ENCODE data around the gene MYCL.

Gene MYCL

DNA sequence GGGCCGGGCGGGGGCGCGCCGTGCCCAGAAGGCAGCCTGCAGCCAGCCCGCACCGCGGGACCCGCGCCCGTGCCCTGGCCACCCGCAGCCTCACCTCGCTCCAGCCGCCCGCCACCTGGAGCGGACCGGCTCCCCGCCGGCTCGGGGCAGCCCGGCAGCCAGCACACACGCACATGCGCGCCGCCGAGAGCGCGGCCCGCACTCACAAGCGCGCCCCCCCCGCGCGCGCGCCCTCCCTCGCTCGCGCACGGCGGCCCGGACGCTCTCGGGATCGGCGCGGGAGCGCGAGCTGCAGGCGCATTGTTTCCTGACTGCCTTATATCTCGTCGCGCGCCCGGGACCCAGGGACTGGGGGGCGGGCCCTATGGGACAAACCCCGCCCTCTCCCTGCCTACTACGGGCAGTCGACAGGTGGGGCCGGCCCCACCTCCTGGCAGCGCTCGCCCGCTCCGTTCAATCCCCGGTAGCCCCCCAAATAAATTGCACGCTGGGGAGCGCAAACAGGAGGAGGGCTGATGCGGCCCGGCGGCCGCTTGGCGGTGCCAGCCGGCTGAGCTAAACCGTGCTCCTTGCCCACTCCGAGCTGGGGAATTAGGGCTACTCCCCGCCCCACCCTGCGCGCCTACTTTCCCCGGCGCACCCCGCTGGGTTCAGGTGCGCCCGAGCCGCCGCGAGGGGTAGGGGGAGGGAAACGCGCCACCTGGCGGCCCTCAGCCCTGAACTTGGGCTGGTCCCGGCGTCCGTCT, at the start of gene MYCL:
MYCL (minus strand) TSS at position 204 of the 746 bp plus-strand sequence. CDS start 483 bp downstream, outside the sequence.
- DNase-seq (ENCODE audit: low spot score): peak; percentile 87

DNA sequence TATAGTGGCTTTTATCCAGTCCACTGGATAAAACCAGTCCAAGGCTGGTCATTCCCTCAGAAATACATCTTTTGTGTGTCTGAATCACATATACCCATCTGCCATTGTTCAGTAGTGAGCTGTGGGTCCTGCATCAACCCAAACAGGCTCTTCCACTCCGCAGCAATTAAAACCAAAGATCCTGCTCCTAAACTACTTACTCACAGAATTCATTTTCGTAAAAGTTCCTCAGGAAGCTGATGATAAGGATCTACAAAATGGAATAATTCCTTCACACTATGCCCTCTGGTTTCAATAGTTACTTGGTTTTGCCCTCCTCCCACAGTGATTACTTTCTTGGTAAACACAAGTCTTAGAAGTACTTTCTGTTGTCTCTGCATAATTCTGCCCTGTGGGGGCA, 48.2 kb upstream of the MYCL start:
- no peak for DNase-seq (ENCODE audit: low spot score)

- DNase-seq (ENCODE audit: low spot score): no peak
Measured at GRCh38 chr1:39947260-39947659, 45.5 kb upstream of the MYCL start.

DNA sequence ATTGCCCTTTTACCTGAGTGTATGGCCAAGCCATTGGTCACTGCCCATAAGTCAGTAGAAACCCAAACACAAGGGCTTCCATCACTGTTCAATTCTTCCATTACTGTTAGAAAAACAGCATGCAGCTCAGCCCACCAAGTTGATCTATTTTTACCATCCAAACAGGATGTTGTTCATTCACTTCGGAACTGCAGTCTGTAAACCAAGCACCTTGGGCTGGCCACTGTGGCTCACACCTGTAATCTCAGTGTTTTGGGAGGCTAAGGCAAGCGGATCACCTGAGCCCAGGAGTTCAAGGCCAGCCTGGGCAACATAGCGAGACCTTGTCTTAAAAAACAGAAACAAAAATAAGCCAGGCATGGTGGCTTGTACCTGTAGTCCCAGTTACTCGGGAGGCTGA, 44.5 kb upstream of the MYCL start:
- DNase-seq (ENCODE audit: low spot score): no peak

- DNase-seq (ENCODE audit: low spot score): no peak
Measured at GRCh38 chr1:39944410-39945112, 42.8 kb upstream of the MYCL start.

DNA sequence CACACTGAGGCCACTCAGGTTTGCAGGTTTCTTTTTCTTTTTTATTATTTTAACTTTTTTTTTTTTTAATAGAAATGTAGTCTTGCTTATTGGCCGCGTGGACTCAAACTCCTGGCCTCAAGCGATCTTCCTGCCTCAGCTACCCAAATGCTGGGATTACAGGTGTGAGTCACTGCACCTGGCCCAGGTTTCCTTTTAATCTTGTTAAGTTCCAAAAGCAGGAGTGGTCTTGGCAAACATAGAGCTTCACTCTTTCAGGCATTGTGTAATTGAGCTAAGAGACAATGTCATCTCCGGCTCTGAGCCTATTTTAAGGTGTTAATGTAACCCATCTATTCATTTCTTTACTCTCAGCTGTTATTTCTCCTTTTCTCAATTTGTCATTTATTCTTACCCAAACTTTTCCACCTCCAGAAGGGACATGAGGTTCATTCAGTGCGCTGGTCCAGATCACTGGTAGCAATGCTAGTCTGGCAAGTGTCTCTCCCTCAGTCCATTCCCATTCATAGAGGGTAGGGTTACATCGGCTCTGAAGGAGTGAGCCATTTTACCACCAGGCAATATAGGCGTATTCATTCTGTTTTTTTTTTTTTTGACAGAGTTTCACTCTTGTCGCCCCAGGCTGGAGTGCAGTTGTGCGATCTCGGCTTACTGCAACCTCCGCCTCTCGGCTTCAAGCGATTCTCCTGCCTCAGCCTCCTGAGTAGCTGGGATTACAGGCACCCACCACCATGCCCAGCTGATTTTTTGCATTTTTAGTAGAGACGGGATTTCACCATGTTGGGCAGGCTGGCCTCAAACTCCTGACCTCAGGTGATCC, 42.0 kb upstream of the MYCL start:
- no peak for DNase-seq (ENCODE audit: low spot score)

DNA sequence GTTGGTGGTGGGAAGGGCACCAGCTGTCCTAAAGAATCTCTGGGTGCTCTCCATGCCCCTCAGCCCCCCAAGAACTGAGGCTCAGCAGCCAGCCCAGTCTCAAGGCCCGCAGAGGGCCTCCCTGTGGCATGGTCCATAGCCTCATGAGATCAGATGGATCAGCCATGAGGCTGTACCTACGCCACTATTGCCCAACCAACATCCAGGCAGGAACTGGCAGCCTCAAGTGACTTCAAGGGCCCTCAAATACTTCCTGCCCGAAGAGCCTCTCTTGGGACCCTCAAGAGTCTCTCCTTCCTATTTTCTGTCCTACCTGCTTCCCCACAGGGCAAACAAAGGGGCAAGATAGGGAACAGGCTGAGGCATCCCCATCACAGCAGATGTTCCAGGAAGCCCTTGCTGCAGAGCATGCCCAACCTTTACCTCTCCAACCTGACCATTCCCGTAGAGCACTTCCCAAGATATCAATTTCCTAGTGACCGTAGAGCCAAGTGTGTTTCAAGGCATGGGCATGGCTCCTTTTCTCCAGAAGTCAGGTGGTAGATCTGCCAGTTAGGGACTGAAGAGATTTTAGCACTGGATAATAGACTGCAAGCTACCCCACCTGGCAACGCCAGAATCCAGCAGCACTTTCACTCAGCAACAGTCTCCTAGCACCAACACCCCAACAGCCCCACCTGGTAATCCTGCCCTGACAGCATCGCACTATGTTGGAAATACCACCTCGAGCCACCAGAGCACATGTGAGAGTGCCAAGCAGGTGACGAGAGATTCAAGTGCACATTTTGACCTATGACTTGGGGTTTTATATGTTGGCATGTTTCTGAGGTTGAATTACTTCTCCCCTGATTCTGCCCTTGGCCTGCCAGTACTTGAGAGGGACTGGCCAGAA, 39.5 kb upstream of the MYCL start:
- no peak for DNase-seq (ENCODE audit: low spot score)

DNA sequence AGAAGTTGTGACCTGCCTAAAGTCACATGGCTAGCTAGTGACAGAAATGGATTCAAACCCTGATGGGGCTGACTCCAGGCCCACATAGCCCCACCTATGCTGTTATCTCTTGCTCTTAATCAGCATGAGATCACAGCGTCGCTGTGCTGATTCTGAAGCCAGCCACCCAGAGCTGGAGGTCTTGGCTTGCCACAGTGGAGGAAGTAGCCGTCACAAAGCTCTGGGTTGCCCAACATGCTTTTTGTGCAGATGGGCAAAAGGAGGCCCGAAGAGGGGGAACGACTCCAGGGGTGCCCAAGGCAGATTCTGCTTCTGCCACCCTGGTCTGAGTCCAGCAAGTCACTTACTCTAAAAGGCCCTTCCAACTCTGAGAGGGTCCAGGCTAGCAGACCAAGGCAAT, 38.5 kb upstream of the MYCL start:
- no peak for DNase-seq (ENCODE audit: low spot score)

GRCh38 chr1:39938856-39939255, 37.1 kb upstream of the MYCL start:
- DNase-seq (ENCODE audit: low spot score): no peak

DNA sequence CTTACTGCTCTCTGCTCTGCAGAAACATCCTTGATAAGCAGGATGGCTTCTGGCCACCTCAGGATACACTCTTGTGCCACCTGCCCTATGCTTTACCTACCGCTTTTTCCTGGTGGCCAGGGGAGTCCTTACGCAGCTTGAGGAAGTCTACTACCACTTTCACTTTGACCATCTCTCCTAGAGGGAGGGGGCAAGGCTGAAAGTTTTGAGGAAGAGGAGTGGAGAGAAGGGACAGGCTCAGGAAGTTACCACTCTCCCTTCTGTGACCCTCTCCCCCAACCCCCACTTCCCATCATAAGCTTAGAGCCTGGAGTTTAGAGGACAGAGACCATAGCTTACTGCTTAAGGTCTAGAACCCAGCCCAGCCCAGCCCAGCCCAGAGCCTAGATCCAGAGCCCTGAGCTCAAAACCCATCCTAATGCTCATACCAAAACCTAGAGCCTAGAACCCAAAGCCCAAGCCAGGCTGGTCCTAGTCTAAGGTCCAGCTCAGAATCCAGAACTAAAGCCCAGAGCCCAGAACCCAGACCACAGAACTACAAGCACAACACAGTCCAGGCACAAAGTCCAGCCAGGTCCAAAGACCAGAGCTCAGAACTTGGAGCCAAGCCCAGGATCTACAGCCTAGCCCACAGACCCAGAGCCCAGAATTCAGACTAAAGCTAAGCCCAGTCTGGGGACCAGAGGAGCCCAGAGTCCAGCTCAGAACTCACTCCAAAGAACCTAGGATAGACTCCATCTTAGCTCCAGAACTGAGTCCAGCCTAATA, 35.2 kb upstream of the MYCL start:
- no peak for DNase-seq (ENCODE audit: low spot score)

GRCh38 chr1:39933956-39934941, 32.5 kb upstream of the MYCL start:
- DNase-seq (ENCODE audit: low spot score): no peak

- no peak for DNase-seq (ENCODE audit: low spot score)
Measured at GRCh38 chr1:39928809-39929587, 27.3 kb upstream of the MYCL start.

DNA sequence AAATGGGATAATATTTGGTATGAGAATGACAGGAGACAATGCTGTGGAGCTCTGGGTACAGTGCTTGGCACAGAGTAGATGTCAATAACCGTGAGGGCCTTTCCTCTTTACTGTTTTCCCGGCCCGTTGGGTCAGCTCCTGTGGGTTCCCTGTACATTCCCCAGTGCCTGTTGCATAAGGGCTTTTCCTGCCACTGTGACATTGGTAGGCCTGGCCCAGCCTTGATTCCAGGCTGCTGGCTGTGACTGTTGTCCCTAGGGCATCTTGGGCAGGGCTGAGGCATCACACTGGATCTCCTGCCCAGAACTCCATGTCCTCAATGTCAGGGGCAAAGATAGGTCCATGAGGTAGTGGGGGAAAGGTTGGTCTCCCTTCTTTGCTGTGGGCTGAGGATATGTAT, 25.8 kb upstream of the MYCL start:
- no peak for DNase-seq (ENCODE audit: low spot score)

DNA sequence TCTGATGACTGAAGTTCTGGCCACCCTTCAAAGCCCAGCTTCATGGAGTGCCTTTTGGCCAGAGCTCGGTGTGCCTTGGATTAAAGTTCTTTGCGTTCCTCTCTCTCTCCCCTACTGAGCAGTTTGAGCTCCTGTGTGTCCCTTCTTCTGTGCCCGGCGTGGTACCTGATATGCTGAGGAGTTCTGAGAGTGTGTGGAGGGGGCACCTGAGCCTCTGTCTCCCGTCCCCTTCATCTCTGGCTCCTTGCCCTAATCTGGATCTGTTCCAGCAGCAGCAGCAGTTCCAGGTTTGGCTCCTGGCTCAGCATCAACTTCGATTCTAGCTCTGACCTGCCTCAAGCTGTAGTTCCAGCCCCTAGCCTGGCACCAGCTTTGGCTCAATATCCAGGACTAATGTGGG, 25.1 kb upstream of the MYCL start:
- DNase-seq (ENCODE audit: low spot score): no peak

- DNase-seq (ENCODE audit: low spot score): no peak
Measured at GRCh38 chr1:39926343-39926793, 24.7 kb upstream of the MYCL start.

GRCh38 chr1:39925721-39926342, 24.1 kb upstream of the MYCL start:
- no peak for DNase-seq (ENCODE audit: low spot score)

- no peak for DNase-seq (ENCODE audit: low spot score)
Measured at GRCh38 chr1:39922251-39922688, 20.6 kb upstream of the MYCL start.

DNA sequence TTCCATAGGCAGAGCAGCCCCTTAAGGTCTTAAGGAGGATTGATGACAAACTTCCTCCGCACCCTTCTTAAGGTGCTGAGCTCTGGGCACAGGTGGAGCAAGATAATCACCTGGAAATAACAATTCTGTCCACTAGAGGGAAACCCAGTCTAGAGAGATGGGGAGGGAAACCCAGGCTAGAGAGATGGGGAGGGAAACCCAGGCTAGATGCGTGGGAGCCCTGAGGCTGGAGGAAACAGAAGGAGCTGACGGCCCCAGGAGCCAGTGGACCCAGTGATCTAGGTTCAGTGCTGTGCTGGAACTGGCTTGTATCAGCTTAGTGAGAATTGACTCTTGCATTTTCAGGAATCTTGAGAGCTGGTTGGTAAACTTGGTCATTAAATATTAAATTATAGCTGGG, 17.8 kb upstream of the MYCL start:
- peak; percentile 69 for DNase-seq (ENCODE audit: low spot score)
